ENCODE data around the gene TACC3.

TACC3 gene

GRCh38 chr4:1746919-1747602 is 25.7 kb downstream of the TACC3 start:
- DNase-seq (ENCODE audit: low spot score), result no peak

- DNase-seq (ENCODE audit: low spot score), result no peak
Observed at GRCh38 chr4:1747603-1747967, 26.3 kb downstream of the TACC3 start.

- peak; percentile 76 for DNase-seq (ENCODE audit: low spot score)
Observed at GRCh38 chr4:1748465-1748995, 27.2 kb downstream of the TACC3 start.

- DNase-seq (ENCODE audit: low spot score), result no peak
Observed at GRCh38 chr4:1749370-1749769, 28.0 kb downstream of the TACC3 start.

GRCh38 chr4:1749826-1750225 is 28.5 kb downstream of the TACC3 start:
- DNase-seq (ENCODE audit: low spot score), result no peak

- DNase-seq (ENCODE audit: low spot score), result no peak
Observed at GRCh38 chr4:1750381-1751154, 29.2 kb downstream of the TACC3 start.

GRCh38 chr4:1751155-1751918 is 30.0 kb downstream of the TACC3 start:
- no peak for DNase-seq (ENCODE audit: low spot score)

- DNase-seq (ENCODE audit: low spot score), result no peak
Observed at GRCh38 chr4:1751919-1752283, 30.6 kb downstream of the TACC3 start.

- peak; percentile 27 for DNase-seq (ENCODE audit: low spot score)
Observed at GRCh38 chr4:1752284-1753041, 31.1 kb downstream of the TACC3 start.

- DNase-seq (ENCODE audit: low spot score), result no peak
Observed at GRCh38 chr4:1753294-1753696, 32.0 kb downstream of the TACC3 start.

GRCh38 chr4:1753697-1754311 is 32.5 kb downstream of the TACC3 start:
- no peak for DNase-seq (ENCODE audit: low spot score)

GRCh38 chr4:1754336-1754735 is 33.0 kb downstream of the TACC3 start:
- no peak for DNase-seq (ENCODE audit: low spot score)

- no peak for DNase-seq (ENCODE audit: low spot score)
Observed at GRCh38 chr4:1755297-1755696, 34.0 kb downstream of the TACC3 start.

- DNase-seq (ENCODE audit: low spot score), result no peak
Observed at GRCh38 chr4:1756079-1756478, 34.8 kb downstream of the TACC3 start.

GRCh38 chr4:1756893-1757779 is 35.8 kb downstream of the TACC3 start:
- no peak for DNase-seq (ENCODE audit: low spot score)

GRCh38 chr4:1757836-1758235 is 36.5 kb downstream of the TACC3 start:
- no peak for DNase-seq (ENCODE audit: low spot score)

- no peak for DNase-seq (ENCODE audit: low spot score)
Observed at GRCh38 chr4:1758306-1759121, 37.2 kb downstream of the TACC3 start.

- no peak for DNase-seq (ENCODE audit: low spot score)
Observed at GRCh38 chr4:1759170-1759817, 38.0 kb downstream of the TACC3 start.

GRCh38 chr4:1759818-1760223 is 38.5 kb downstream of the TACC3 start:
- no peak for DNase-seq (ENCODE audit: low spot score)

Data from kidney tubule cell (primary cell).